A673 (cell line): ENCODE data around the gene CDK2.
A peak's percentile ranks its signal among the peaks of the same experiment; 100 is the strongest.

Source experiments
- CTCF ChIP-seq: fragments of 300-800, 200-600 bp; sonication (generic); conservative IDR thresholded peaks from 2 replicates; pipeline ENCODE4 v1.5.1; 2017; ENCODE audit warnings: low read depth, mild to moderate bottlenecking, antibody characterized with exemption, low read length, moderate library complexity, mixed read lengths
- EZH2 ChIP-seq: fragments of 200-600 bp; sonication (generic); IDR thresholded peaks from 2 replicates; pipeline ENCODE4 v1.6.1; 2017; ENCODE audit warnings: borderline replicate concordance, low read depth, mild to moderate bottlenecking, mixed read lengths, antibody characterized with exemption, low read length; ENCODE audit not compliant: poor library complexity, severe bottlenecking

GRCh38 chr12:55940065-55940732 lies 26.4 kb upstream of the CDK2 start:
- peak; percentile 95 for TF ChIP-seq CTCF
- no peak for TF ChIP-seq EZH2
